ENCODE data around the gene SUGCT. TPM values are rescaled to one million over a fixed set of nuclear protein-coding genes. Genes with fewer than 3 reads are reported as not detected.

Gene SUGCT
- total and polyA plus RNA-seq, 2 of the 8 experiments (the other 6 are each of a cell fraction or from before 2014, with no cell fraction given), result 2.8 to 5.4 TPM

GRCh38 chr7:40369641-40370277 is 235.0 kb downstream of the SUGCT start:
- H3K79me1 ChIP-seq (ENCODE audit: low read depth, low read length), result no peaks in the 10 kb centered on the region
- no peak overlapping the region for H3K23ac ChIP-seq (ENCODE audit: insufficient read length)
- no peak overlapping the region for H4K8ac ChIP-seq (ENCODE audit: extremely low read depth, insufficient read depth, low read length)
- no peak overlapping the region for H3K14ac ChIP-seq (ENCODE audit: insufficient read length)
- no peaks in the 10 kb centered on the region for H3K9me3 ChIP-seq (ENCODE audit: insufficient read depth in 2 of 2, low read depth in 1 of 2, low read length in 1 of 2)
- no peaks in the 10 kb centered on the region for H3K36me3 ChIP-seq (ENCODE audit: control insufficient read depth in 2 of 4, insufficient read depth in 4 of 4, low read length in 3 of 4)
- DNase-seq (ENCODE audit: low read depth in 1 of 2, low spot score in 2 of 2) (no peak), FAIRE-seq (no peak)
- H2AK5ac ChIP-seq (ENCODE audit: low read depth, low read length), result no peak overlapping the region
- no peak overlapping the region for H3K4me3 ChIP-seq (ENCODE audit: extremely low read depth in 1 of 4, insufficient read depth in 2 of 4, low read depth in 3 of 4, low read length in 4 of 4)
- no peak overlapping the region for H3K9ac ChIP-seq (replicated peaks in 1 of 4; ENCODE audit: extremely low read depth in 1 of 4, low read depth in 3 of 4, low read length in 3 of 4)
- H4K20me1 ChIP-seq (replicated peaks in 1 of 2; ENCODE audit: control insufficient read depth in 1 of 2, insufficient read depth in 2 of 2, low read length in 2 of 2), result no peaks in the 10 kb centered on the region
- no peak overlapping the region for H4K5ac ChIP-seq (ENCODE audit: insufficient read length, low read depth, low read length)
- H2BK15ac ChIP-seq (ENCODE audit: low read length), result no peak overlapping the region
- H3K4me1 ChIP-seq (replicated peaks in 1 of 4; ENCODE audit: control insufficient read depth in 3 of 4, insufficient read depth in 4 of 4, low read length in 3 of 4), result no peaks in the 10 kb centered on the region
- no peak overlapping the region for H2BK120ac ChIP-seq (replicated peaks; ENCODE audit: low read depth, low read length)
- no peak overlapping the region for H3K4me2 ChIP-seq (ENCODE audit: insufficient read depth in 1 of 2, low read depth in 2 of 2, low read length in 2 of 2)
- H2BK12ac ChIP-seq (ENCODE audit: low read depth, low read length), result no peak overlapping the region
- no peak overlapping the region for H3K4ac ChIP-seq (replicated peaks; ENCODE audit: insufficient read length, low read depth, low read length)
- no peak overlapping the region for H4K91ac ChIP-seq (replicated peaks; ENCODE audit: insufficient read length, low read length)
- no peak overlapping the region for H2BK20ac ChIP-seq (ENCODE audit: low read length)
- no peak overlapping the region for H3K27ac ChIP-seq (ENCODE audit: low read depth, low read length)
- ChIA-PET POLR2A (ENCODE audit: partially characterized antibody) (no interaction called here), CTCF (ENCODE audit: partially characterized antibody) (interaction anchor here (0.7 to 1.0 kb wide), 2 partner anchors 14 to 394 kb away, joined by 3 read pairs; no protein-coding TSS in a partner anchor)
- H3K18ac ChIP-seq (ENCODE audit: extremely low read depth, low read length), result no peak overlapping the region
- no peak for TF ChIP-seq CBX5 (IDR thresholded peaks at IDR 0.05; ENCODE audit: low read depth, low read length)
- no peaks in the 10 kb centered on the region for H3K27me3 ChIP-seq (replicated peaks in 1 of 4; ENCODE audit: control insufficient read depth in 3 of 4, extremely low read depth in 1 of 4, insufficient read depth in 3 of 4, low read length in 3 of 4)
- WGBS, 2 experiments (ENCODE audit: extremely low coverage in 1 of 2, insufficient coverage in 1 of 2, insufficient read length in 1 of 2, insufficient replicate concordance in 2 of 2, low coverage in 1 of 2, low lambda C conversion rate in 2 of 2, missing lambda C conversion rate in 1 of 2), result 85% methylated on average over 5 of the region's 5 CpGs; no CpG with 5 or more reads in 1 of the 2 experiments
- H3K23me2 ChIP-seq (ENCODE audit: low read depth, low read length), result no peaks in the 10 kb centered on the region; the same call in 1 of the 2 replicates
- no peak overlapping the region for H2AFZ ChIP-seq (ENCODE audit: low read length)
- no peak overlapping the region for H2BK5ac ChIP-seq (ENCODE audit: low read depth, low read length)
- H3K56ac ChIP-seq (replicated peaks; ENCODE audit: insufficient read length, low read depth, low read length), result no peak overlapping the region
- no peaks in the 10 kb centered on the region for H3K79me2 ChIP-seq (ENCODE audit: control insufficient read depth in 1 of 2, insufficient read depth in 2 of 2, low read length in 2 of 2)
